ENCODE data around the gene TMOD3.

The TMOD3 gene

DNA sequence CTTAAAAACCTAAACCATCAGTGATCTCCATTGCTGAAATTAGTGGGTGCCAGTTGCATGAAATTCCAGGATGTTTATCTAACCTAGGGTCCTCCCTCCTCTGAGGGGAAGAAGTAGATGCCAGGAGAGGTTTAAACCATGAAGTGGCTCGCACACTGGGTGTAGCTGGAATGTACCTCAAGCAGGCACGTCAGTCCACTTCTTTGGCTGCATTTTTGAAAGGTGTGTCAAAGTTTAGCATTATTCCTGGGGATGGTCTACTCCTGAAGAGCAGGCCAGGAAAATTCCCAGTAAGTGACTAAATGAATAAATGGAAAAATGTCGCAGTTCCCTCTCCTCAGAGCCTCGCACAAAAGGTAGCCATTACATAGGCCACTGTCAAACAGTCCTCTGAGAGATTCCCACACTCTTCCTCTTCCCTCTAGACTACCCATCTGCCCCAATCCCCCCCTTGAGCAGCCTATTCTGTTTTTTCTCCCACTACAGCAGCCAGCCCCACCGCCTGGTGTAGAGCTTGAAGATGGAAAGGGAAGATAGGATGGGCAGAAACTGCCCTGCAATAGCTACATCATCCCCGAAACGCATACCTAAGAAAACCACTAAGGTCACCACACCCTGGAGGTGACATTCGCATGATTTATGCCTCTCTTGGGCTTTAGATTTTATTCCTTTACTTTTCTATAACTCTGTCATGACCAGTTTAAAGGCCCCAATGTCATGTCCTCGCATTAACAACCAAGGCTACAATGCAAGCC, 655 bp upstream of the TMOD3 start:
- DNase-seq, result no peak

DNA sequence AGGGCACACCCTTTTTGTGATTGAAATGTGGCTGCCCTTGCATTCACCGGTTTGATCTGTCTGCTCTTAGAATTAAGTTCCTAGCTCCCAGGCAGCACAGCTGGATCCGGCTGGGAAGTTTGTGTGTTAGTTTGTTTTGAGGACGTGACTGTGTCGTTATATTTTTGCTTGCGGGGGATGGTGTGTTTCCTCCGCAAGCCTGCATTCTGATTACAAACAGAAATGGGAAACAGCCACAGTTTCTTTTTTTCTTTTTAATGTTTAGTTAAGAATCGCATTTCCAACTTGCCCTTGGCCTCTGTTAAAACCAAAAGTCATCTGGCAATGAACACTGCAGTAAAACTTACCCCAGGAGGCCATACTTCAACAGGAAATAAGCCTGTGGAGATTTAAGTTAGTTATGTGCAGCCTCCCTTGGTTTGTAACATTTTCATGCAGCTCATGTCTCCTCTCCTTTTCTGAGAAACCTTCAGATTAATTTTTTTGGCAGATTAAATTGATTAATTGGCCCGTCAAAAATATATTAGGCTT, 888 bp downstream of the TMOD3 start:
- DNase-seq, result peak; percentile 49

DNA sequence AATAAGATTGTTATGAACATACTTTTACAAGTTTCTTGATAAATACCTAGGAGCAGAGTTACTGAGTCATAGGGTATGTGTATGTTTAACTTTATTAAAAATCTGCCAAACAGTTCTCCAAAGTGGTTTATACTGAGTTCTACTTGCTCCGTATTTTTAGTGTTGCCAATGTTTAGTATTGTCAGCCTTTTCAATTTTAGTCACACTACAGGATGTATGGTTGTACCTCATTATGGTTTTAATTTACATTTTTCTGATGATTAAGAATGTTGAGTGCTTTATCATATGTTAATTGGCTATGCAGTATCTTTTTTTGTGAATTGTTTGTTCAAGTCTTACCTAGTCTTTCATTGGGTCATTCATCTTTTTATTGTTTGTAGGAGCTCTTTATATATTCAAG, 4.3 kb downstream of the TMOD3 start:
- DNase-seq, result no peak

DNA sequence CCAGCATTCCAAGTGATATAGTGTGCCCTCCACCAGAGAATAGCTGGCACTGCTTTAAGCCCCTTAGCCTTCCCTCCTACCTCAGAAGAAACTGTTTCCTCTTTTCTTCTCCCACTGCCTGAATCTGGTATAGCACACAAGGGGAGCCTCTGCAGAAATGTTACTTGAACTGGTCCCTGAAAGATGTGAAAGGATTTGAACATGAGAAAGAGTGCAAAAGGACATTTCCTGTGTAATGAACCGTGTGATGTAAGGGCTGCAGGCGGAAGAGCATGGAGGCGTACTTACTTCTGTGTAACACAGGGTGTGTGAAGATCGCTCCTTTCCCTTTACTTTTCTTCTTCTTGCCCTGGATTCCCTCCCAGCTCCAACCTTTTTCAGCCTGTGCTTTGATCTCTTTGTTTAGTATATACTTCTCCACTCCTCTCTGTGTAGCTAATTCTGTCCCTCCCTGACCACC, 8.4 kb downstream of the TMOD3 start:
- DNase-seq, result peak; percentile 58

DNA sequence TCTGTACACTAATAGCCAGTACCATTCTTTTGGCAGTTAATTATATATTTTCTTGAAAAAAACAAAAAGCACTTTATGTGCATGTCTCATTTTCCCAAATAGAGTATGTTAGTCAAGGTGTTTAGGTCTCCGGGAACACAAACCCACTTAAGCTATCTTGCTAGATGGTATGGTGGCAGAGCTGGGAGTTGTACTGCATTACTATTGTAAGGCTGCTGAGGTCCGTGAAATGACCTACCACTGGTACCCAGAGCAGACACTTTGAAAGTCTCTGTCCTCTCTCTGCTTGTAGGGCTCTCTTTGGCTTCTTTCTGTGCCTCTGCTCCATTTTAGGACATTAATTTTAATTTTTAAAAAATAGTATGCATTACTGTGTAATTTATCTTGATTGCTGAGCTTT, 8.8 kb downstream of the TMOD3 start:
- DNase-seq, result no peak

DNA sequence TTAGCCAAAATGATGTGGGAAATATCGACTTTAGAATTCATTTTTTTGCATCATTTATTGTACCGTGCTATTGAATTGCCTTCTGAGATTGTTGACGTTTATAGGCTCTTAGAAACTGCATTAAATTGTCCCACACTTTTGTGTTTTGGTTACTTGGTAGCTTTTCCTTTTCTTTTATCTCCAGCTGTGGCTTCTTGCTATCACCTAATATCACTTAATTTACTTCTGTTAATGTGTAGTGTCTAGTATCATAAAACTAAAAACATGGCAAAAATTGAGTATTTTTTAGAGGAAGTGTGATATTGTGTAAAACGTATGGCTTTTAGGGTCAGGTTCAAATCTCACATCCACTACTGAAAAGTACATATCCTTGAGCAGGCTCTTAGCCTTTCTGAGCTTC, 11.2 kb downstream of the TMOD3 start:
- DNase-seq, result no peak

DNA sequence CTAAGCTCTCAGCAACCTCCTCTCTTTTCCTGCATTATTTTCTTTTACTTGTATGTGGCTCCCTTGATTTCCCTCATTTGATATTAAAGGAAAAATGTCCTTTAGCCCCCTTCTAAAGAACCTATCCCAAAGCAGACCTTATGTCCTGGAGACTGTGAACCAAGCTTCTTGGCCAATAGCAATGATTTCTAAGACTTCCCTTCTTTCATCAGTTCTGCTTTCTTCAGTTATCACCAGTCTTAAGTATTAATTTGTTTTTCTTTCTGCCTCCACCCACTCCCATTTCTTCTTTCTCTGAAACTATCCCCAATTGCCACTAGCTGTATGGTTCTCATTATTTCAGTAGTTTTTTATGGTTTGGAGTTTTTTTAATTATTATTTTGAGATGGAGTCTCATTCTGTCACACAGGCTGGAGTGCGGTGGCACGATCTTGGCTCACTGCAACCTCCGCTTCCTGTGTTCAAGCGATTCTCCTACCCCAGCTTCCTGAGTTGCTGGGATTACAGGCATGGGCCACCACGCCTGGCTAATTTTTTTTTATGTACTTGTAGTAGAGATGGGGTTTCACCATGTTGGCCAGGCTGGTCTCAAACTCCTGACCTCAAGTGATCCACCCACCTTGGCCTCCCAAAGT, 12.1 kb downstream of the TMOD3 start:
- peak; percentile 57 for DNase-seq

DNA sequence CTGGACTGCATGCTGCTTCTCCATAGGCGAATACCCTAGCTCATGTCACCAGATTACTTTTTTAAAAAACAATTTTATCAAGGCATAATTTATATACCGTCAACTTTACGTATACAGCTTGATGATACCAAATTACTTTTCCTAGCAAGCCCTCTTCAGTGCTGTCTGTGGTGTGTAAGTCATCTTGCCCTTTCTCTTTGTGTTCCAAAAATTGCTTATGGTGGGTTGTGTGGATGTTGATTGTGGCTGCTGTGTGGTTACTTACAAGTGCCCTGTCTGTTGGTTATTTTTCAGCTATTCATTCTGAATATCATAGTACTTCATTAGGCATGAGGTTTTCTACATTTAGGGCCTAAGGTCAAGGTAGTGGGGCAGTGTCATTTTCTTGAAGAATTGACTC, 12.8 kb downstream of the TMOD3 start:
- no peak for DNase-seq

DNA sequence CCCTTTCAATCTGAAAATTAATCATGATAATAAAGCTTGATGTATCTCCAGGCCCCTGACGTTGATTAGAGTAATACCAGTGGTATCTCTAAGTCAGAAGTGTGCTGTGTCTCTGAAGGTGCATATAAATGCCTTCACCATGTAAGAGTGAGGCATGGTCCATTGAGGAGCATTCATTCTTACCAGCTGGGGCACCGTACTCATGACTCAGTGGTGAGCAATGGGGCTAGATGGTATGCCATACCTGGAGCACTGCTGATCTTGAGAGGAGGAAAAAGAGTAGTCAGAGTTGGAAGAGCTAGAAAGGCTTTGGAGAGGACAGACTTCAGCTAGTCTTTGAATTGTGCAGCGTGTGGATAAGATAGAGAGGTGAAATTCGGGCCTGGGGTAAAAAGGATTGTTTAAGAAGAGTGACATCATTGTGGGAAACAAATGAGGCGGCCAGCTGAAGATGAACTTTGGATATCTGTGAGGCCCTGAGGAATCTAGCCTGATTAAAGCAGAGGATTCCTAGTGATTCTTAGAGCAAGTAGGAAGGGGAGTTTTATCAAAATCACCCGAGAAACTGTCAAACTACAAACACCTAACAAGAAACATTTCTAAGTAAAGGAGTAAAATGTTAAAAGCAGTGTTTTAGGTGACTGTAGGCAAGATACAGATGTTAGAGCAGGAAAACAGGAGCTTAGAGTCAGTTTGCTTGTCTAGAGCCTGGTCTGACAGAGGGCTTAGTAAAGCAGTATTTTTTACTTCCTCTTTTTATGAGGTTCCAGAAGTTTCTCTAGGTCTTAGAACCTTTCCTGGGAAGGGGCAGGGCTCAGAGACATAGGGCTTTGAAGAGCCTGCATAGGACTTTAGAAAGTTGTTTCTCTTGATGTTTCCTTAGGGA, 13.6 kb downstream of the TMOD3 start:
- peak; percentile 60 for DNase-seq

DNA sequence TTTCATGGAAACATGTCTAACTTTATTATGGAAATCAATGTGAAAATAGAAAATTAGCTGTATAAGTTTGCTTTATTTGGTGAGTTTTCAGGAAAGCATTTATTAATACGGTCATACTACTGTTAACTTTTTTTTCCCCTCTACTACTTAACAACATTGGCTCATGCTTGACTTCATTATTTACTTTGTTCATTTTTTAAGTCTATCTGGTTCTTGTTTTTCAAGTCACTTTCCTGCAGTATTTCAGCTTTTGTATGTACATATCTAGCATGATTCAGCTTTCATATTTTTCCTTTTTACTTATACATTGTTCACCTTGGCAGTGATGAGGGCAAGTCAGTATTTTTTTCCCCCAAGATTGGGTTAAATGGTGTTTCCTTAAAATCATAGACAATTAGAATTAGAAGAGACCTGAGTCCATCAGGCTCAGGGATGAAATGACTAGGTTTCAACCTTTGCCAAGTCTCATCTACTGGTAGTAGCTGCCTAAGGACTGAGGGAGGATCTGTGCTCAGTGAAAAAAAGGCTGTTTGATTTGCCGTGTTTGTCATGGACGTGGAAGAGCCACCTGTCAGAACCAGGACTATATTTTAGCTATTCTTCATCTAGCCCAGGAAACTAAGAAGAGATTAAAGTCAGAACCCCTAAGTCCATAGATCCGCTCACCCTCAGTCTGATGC, 15.4 kb downstream of the TMOD3 start:
- DNase-seq, result no peak

DNA sequence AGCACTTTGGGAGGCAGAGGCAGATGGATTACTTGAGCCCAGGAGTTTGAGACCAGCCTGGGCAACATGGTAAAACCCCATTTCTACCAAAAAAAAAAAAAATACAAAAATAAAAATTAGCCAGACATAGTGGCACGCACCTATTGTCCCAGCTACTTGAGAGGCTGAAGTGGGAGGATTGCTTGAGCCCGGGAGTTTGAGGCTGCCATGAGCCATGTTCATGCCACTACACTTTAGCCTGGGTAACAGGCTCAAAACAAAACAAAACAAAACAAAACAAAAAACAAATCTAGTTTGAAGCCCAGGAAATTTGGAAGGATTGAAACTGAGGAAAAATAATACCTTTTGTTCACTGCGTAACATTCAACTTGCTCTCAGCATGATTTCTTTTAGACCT, 16.6 kb downstream of the TMOD3 start:
- no peak for DNase-seq

DNA sequence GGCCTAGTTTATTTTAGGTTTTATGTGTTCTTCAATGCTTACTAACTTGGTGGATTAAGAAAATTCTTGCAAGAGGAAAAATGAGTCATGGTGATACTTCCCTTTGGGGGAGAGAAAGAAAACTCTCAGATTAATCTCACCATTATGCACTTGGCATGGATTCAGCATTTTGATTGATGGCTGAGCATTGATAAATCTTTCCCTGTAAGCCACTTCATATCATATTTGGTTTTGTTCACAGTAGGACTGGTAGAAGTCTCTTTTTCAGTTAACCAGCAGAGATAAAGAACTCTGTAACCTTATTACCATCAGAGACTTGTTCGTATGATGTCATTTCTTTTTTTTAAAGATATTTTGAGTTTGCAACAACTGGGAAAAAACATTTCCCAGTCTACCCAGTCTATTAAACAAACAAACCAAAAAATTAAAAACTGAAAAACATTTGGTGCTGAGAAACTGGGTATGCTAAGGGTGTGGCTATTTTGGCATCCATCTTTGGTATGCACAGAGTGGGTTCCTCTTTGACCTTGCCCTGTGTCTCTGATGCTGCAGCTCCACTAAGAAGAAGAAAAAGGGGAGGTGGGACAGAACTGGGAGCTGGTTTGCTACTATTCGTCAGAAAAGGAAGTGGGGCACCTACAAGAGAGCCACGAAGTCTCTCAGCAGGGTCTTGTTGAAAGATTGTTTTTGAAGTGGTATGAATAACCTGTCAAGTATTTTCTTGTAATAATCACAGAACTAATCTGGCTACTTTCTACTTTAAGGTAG, 17.2 kb downstream of the TMOD3 start:
- peak; percentile 81 for DNase-seq

DNA sequence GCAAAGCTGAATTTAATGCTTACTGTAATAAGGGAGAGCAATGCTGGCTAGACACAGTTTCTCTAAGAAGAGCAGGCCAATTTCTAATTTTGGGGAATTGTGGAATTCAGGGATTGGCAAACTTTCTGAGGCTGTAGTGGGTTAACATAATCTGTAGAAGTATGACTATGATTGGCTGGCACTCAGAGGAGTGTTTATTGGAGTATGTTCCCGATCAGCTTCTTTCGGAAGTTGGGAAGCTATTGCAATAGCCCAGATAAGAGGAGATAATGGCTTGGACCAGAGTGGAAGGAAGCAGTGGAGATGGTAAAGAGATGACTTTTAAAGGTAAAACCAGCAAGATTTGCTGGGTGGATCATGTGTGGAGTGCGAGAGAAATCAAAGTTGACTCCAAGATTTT, 19.4 kb downstream of the TMOD3 start:
- no peak for DNase-seq

DNA sequence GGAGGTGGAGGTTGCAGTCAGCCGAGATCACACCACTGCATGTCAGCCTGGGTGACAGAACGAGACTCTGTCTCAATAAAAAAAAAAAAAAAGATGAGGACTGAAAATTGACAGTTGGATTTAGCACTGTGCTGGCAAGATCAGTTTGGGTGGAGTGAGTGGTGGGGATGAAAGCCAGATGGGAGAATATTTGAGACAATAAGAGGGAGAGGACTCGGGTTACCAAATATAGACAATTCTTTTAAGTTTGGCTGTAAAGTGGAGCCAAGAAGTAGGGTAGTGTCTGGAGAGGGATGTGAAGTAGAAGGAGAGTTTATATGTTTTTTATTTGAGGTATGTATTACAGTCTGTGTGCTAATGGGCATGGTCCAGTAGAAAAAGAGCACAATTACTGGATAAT, 20.4 kb downstream of the TMOD3 start:
- no peak for DNase-seq

DNA sequence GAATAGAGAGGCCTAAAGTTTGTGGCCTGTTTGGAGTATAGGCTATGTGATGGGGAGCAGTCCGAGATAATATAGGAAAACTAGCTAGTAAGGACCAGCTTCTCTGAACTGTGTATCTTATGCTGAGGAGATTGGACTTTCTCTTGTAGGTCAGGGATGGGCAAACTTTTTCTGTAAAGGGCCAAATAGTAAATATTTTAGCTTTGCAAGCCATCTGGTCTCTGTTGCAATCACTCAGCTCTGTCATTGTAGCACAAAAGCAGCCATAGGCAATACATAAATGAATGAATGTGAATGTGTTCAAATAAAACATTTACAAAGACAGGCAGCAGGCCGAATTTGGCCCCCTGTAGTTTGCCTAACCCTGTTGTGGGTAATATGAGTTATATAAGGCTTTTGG, 24.5 kb downstream of the TMOD3 start:
- DNase-seq, result no peak

DNA sequence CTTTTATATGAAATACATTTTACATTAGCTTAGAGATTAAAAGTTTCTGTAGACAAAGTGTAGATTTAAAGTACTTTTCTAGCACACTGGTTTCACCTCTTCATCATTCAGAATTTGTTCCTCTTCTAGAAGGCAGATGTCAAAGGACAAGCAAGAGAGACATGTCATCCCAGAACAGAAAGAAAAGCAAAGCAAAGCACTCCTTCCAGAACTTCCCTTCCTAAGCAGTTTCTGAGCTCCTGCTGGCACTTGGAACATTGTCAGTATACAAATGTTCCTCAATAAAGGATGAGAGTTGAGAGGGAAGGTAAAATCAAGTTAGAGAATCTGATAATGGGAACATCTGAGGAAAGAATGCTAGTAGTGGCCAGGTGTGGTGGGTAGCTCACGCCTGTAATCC, 26.2 kb downstream of the TMOD3 start:
- DNase-seq, result peak; percentile 57

DNA sequence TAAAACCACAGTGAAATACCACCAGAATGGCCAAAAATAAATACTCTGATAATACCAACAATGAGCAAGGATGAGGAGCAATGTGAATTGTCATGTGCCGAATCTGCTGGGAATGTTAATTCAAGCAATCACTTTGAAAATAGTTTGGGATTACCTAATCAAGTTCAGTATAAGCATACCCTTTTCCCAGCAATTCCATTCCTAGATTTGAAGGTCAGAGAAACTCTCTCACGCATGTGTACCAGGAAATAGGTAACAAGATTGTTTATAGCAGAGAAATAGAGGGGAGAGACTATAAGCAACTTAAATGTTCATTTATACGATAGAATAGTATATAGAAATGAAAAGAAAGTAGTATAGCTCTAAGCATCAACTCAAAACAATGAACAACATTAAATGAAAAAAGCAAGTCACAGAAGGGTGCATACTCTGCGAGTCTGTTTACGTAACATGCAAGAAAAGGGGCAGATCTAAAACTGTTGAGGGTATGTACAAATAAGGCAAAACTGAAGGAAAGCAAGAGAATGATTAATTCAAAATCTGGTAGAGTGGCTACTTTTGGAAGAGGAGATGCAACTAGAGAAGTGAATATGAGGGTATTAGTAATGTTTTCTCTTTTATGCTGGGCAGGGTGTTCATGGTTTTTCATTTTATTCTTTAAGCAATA, 27.4 kb downstream of the TMOD3 start:
- DNase-seq, result no peak

DNA sequence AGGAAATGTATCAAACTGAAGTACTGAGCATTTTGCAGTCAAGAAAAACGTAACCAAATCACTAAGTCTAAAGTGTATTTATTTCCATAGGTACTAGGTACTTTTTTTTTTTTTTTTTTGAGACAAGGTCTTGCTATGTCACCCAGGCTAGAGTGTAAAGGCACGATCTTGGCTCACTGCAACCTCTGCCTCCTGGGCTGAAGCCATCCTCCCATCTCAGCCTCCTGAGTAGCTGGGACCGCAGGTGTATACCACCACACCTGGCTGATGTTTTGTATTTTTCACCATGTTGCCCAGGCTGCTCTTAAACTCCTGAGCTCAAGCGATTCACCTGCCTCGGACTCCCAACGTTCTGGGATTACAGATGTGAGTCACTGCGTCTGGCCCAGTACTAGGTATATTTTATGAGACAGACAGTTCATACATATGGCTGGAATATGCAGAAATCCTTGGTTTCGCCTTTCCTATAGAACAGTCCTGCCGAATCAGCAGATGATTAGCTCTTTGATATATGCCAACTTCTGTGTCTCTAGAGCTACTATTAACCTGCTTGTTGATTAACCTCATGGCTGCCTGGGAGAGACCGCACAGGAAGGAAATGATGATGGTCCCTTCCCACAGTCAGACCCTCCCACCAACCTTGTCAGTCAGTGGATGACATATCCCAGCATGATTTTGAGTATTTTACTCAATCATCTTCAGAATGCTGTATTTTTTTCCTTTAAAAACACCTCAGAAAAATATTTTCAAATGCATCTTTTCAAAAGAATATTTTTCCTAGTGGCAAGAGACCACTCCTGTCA, 32.3 kb downstream of the TMOD3 start:
- DNase-seq, result peak; percentile 47

DNA sequence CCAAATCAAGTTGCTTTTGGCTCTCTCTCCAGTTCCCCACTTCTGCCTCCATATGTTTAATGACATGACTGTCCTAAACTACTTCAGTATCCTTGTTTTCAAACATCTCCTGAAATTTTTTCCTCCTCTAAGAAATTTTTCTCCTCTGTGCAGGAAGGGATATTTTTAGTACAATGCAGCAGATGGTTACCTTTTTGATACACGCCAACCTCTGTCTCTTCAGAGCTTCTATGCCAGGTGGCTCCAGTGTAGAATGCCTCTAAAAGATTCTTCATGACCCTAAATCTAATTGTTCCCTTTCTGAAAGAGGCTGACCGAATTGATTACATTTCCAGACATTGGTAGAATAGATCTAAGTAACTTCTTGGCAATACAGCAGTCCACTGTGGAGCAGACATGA, 33.7 kb downstream of the TMOD3 start:
- no peak for DNase-seq

DNA sequence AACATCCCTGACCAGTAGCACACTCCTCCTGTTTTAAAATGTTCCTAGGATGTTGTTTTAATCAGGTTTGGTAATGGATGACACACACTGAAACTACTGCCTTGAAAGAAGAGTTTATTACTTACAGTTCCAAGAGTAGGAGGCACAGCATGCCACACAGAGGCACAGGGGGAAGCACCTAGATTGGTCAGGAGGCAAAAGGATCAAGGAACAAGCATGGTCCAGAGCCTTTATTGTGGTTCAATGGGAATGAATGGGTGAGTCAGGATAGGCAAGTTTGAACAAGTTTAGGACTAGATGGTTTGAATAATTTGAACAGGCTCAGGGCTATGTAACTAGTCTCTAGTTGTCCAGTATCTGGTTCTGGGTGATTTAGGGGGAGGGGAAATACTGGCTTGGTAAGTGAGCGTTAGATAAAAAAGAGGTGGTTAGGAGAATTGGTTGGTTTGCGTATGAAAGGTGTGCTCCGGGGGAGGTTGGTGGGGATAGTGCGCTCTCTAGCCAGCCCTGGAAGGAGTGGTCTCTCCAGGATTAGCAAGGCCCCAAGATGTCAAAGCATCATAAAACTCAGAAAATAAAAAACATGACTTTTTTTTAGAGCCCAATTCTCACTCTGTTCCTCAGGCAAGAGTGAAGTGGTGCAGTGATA, 35.1 kb downstream of the TMOD3 start:
- DNase-seq, result no peak

Data from suppressor macrophage treated with lipopolysaccharide for 4 hours (primary cell).